Omental fat pad (tissue), 4 donors: ENCODE measurements around the gene ARHGAP24. TPM values are rescaled to one million over a fixed set of nuclear protein-coding genes. Genes with fewer than 3 reads are reported as not detected.

Experiments used
- ATAC-seq: fragments of 150-250 bp; one replicate; pipeline ENCODE4 v1.9.1; 2016; ENCODE audit warnings: mild to moderate bottlenecking, moderate library complexity; ENCODE audit not compliant: low FRiP score
- DNase-seq: peaks from one replicate; pipeline ENCODE4 v3.0.0-alpha.2; 2019; ENCODE audit warnings: low spot score
- CTCF ChIP-seq, 3 donors: fragments of 450-650 bp; IDR thresholded peaks; one replicate each; pipeline ENCODE4 v1.5.1; 2016 to 2017; ENCODE audit warnings: antibody characterized with exemption in 3 of 3, mild to moderate bottlenecking in 3 of 3, moderate library complexity in 2 of 3
- total RNA-seq, 4 donors: library from RNA; depleted of rRNA; stranded (reverse); fragments of >200 nt; gene quantifications; one replicate each; pipeline ENCODE4 v1.1.0, GENCODE V29; 2016

Gene ARHGAP24
- total RNA-seq, 4 donors from 2014 or later: 42.3 to 57.2 (median 52.8) TPM

- DNase-seq (no peak), ATAC-seq (no peak)
- TF ChIP-seq CTCF (IDR thresholded peaks at IDR 0.05): no peak
These were observed 455.2 kb downstream of the ARHGAP24 start for GRCh38 chr4:85929961-85930665.

- no peak for TF ChIP-seq CTCF (IDR thresholded peaks at IDR 0.05)
- no peak for DNase-seq
- no peak for ATAC-seq
These were observed 457.7 kb downstream of the ARHGAP24 start for GRCh38 chr4:85932500-85933290.

- ATAC-seq (no peak), DNase-seq (no peak)
- no peak for TF ChIP-seq CTCF (IDR thresholded peaks at IDR 0.05)
These were observed 458.3 kb downstream of the ARHGAP24 start for GRCh38 chr4:85933291-85933640.

GRCh38 chr4:85937507-85937906, 462.6 kb downstream of the ARHGAP24 start:
- DNase-seq (no peak), ATAC-seq (no peak)
- TF ChIP-seq CTCF (IDR thresholded peaks at IDR 0.05): no peak

- DNase-seq (no peak), ATAC-seq (no peak)
- TF ChIP-seq CTCF (IDR thresholded peaks at IDR 0.05): no peak
These were observed 463.1 kb downstream of the ARHGAP24 start for GRCh38 chr4:85938062-85938461.

GRCh38 chr4:85938902-85939301, 464.0 kb downstream of the ARHGAP24 start:
- TF ChIP-seq CTCF (IDR thresholded peaks at IDR 0.05): no peak
- DNase-seq: no peak
- ATAC-seq: no peak

- DNase-seq (no peak), ATAC-seq (no peak)
- TF ChIP-seq CTCF (IDR thresholded peaks at IDR 0.05): no peak
These were observed 464.6 kb downstream of the ARHGAP24 start for GRCh38 chr4:85939595-85939994.
